22Rv1 (cell line): ENCODE measurements around the gene RASAL1.

ENCODE experiments used
- H3K27ac ChIP-seq: fragments of 450-650 bp; 2 replicates; pipeline ENCODE4 v1.5.1; 2017
- ZFX ChIP-seq: fragments of 450-650 bp; IDR thresholded peaks from 2 replicates; pipeline ENCODE4 v1.6.1; 2017; ENCODE audit warnings: antibody characterized with exemption, borderline replicate concordance
- TF ChIP-seq, protein P1 (sequence below): fragments of 450-650 bp; IDR thresholded peaks from 2 replicates; pipeline ENCODE4 v1.5.1; 2017; ENCODE audit warnings: mild to moderate bottlenecking

The RASAL1 gene

DNA sequence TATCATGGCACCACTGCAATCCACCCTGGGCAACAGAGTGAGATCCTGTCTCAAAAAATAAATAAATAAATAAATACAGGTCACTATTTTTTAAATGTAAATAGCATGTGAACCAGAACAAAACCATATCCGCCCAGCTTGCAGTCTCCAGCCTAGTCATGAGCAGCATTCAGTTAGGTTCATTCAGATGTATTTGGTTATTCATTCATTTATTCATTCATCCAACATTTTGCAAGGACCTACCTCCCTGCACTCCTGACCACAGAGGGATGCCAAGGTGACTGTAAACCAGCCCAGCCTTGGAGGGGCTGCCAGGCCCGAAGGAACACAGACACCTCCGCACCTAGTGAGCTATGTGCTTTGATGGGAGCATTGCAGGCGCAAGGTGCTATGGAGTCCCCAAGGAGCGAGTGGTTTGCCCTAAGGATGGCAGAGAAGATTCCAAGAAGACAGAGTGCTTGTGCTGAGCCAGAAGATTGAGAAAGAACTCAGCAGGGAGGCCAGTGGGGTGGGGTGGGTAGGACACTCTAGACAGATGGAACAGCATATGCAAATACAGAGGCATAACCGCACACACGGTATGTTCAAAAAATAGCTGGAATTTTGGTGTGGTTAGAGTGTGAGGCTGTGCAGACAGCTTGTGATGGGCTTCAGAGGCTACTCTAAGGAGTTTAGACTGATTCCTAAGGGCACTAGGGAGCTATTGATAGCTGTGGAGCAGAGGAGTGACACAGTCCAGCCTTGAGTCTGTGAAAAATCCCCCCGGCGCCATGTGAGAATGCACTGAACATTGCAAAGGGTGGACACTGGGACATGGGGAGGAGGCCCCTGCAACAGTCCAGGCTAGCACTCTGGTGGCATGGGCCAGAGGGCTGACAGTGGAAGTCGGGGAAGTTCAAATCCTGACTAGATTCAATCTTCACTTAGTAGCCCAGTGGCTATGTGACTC is 67.3 kb downstream of the RASAL1 start:
- TF ChIP-seq ZFX = no peak
- TF ChIP-seq, protein P1, sequence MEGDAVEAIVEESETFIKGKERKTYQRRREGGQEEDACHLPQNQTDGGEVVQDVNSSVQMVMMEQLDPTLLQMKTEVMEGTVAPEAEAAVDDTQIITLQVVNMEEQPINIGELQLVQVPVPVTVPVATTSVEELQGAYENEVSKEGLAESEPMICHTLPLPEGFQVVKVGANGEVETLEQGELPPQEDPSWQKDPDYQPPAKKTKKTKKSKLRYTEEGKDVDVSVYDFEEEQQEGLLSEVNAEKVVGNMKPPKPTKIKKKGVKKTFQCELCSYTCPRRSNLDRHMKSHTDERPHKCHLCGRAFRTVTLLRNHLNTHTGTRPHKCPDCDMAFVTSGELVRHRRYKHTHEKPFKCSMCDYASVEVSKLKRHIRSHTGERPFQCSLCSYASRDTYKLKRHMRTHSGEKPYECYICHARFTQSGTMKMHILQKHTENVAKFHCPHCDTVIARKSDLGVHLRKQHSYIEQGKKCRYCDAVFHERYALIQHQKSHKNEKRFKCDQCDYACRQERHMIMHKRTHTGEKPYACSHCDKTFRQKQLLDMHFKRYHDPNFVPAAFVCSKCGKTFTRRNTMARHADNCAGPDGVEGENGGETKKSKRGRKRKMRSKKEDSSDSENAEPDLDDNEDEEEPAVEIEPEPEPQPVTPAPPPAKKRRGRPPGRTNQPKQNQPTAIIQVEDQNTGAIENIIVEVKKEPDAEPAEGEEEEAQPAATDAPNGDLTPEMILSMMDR = no peak
- H3K27ac ChIP-seq = no peak overlapping the region

- H3K27ac ChIP-seq = no peak overlapping the region
- TF ChIP-seq, protein P1 = no peak
- no peak for TF ChIP-seq ZFX
These were observed 68.7 kb downstream of the RASAL1 start for GRCh38 chr12:113066813-113067400.

DNA sequence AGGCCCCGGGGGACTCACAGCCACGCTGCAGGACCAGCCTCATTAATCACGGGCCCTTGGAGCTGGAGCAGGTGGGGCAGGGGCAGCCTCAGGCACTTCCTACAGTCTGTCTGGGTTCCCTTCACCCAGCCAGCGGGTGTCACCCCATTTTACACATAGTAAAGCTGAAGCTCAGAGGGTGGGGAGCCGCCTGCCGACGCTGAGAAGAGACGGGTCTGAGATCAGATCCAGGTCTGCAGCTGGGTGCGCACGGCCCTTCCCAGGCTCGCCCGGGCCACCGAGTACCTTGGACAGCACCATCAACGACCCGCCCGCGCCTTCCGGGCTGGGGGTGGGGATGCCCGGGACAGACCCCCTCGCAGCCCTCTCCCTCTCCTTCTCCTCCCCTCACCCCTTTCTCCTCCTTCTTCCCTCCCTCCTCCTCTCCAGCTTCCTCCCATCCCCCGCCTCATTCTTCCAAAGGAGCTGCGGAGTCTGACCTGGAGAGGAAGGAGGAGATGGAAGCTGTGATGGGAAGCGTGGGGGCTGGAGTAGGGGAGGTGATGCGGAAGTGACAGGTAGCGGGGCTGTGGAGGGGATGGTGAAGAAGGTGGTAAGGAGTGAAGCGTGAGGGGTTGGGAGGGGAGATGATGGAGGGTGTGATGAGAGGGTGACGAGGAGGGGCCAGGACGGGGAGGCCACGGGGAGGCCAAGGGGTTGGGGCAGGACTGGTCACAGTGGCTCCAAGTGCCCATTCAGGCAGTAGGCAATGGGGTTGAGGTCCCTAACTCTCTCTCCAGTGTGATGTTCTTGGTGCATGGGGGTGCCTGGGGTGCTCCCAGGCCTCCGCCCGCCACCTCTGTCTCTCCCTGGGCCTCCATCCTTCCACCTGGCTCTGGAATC is 70.2 kb downstream of the RASAL1 start:
- TF ChIP-seq, protein P1 = no peak
- TF ChIP-seq ZFX = no peak
- H3K27ac ChIP-seq = no peak overlapping the region

GRCh38 chr12:113064395-113065125 is 71.0 kb downstream of the RASAL1 start:
- H3K27ac ChIP-seq = no peak overlapping the region
- no peak for TF ChIP-seq ZFX
- TF ChIP-seq, protein P1 = no peak

DNA sequence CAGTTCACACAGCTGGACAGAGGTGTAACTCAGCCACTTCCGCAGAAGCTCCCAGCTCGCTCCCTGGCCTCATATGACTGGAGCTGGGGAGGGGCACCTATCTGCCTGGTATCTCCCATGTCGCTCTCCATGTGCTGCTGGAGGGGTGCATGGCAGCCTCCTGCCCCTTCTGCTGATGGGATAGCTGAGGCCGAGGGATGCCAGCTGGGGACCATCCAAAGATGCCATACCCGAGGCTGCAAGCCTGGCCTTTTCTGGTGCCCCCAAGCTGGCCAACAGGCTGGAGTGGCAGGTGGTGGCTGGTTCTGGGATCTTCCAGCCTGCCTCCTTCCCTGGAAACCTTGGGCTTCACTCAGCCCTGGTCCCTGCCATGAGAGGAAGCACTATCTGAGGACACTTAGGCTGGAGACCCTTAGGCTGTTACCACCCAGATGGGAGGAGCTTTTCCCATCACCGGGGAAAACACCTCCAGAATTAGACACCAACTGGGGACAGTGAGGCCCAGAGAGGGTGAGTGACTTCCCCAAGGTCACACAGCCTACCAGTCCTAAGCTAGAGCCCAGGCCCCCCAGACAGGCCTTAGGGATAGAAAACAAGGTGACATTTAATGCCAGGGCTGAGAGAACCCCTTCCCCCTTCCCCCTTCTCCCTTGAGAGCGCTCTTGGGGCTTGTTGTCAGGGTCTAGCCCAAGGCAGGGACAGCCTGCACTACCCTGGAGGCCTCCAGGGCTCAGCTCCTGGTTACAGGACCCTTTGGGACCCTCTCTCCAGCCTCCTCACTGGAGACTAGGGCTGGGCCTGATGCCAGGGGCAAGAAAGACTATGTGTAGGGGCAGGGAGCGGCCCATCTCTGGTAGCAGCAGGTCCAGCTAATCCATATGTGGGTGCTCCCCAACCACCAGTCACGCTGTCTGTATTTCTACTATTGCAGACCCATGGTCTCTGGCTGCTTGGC is 71.9 kb downstream of the RASAL1 start:
- H3K27ac ChIP-seq = no peak overlapping the region

More for the DNA sequence above, 71.9 kb downstream of the RASAL1 start:
- TF ChIP-seq, protein P1 = no peak
- TF ChIP-seq ZFX = no peak
